ENCODE measurements around the gene ZC3H7B. TPM values are rescaled to one million over a fixed set of nuclear protein-coding genes. Genes with fewer than 3 reads are reported as not detected.

Gene ZC3H7B
- total RNA-seq, 1 experiment from 2014 or later = 42.0 TPM

DNA sequence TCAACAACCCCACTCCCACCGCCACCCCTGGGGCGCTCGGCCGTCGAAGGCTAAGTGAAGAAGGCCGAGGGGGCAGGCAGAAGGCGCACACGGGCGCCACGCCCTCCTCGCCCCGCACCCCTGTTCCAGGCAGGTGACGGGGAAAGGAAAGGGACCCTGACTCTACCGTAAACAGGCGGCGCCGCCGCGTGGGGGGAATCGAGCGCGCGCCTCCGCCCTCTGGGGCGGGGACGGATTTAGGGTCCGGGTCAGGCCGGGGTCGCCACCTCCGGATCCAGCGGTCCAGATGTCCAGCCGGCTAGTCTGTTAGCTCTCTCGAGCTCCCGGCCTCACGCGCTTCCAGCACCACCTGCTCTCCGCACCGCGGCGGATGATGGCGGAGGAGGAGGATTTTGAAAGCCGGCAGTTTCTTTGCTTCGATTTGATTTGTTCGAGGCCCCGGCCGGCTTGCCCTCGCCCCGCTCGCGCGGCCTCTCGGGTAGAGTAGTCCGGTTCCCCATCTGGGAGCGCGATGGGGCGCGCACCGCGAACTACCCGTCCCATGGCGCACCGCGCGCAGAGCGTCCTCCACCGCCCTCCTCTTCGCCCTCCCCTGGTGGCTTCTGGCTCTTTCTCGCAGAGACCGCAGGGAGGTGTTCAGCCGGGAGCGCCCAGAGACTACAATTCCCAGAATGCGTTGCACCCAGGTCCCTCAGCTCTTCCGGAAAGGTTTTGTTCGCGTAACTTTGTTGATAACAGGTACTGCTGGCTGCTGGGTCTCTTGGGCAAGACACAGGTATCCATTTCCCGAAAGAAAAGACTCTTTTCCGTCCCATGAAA lies 15.3 kb upstream of the ZC3H7B start, which contains the start of gene RANGAP1 (continued):
- TF ChIP-seq, protein P1, sequence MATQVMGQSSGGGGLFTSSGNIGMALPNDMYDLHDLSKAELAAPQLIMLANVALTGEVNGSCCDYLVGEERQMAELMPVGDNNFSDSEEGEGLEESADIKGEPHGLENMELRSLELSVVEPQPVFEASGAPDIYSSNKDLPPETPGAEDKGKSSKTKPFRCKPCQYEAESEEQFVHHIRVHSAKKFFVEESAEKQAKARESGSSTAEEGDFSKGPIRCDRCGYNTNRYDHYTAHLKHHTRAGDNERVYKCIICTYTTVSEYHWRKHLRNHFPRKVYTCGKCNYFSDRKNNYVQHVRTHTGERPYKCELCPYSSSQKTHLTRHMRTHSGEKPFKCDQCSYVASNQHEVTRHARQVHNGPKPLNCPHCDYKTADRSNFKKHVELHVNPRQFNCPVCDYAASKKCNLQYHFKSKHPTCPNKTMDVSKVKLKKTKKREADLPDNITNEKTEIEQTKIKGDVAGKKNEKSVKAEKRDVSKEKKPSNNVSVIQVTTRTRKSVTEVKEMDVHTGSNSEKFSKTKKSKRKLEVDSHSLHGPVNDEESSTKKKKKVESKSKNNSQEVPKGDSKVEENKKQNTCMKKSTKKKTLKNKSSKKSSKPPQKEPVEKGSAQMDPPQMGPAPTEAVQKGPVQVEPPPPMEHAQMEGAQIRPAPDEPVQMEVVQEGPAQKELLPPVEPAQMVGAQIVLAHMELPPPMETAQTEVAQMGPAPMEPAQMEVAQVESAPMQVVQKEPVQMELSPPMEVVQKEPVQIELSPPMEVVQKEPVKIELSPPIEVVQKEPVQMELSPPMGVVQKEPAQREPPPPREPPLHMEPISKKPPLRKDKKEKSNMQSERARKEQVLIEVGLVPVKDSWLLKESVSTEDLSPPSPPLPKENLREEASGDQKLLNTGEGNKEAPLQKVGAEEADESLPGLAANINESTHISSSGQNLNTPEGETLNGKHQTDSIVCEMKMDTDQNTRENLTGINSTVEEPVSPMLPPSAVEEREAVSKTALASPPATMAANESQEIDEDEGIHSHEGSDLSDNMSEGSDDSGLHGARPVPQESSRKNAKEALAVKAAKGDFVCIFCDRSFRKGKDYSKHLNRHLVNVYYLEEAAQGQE (IDR thresholded peaks at IDR 0.05; ENCODE audit: low read depth) = no peak
- TF ChIP-seq, protein P2, sequence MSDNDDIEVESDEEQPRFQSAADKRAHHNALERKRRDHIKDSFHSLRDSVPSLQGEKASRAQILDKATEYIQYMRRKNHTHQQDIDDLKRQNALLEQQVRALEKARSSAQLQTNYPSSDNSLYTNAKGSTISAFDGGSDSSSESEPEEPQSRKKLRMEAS (IDR thresholded peaks at IDR 0.05) = peak; percentile 95

DNA sequence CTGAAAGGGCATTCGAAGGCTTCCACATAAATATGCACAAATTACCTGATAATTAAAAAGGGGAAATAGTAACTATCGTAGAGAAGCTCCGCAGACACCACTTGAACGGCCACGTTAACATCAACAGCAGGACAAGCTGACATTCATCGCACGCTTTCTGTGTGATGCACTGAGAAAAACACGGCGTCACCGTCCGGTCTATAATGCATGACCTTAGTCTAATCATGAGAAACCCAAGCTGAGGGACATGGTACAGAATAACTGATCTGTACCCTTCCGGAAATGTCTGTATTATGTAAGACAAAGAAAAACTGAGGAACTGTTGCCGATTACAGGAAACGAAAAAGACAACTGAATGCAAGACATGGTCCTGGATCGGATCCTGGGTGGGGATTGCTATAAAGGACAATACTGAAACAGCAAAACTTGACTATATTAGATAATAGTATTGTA lies 14.7 kb upstream of the ZC3H7B start:
- Histone ChIP-seq H3K79me2 (ENCODE audit: insufficient read depth, low read length) (peaks cover 42% of the 10 kb centered on the region), H3K27me3 (ENCODE audit: insufficient read depth, low read length) (no peaks in the 10 kb centered on the region), H3K9ac (ENCODE audit: low read length) (peak overlapping the region; percentile 58), H3K9me2 (ENCODE audit: insufficient read depth) (no peaks in the 10 kb centered on the region), H2AFZ (ENCODE audit: low read depth, low read length, poor library complexity, severe bottlenecking) (no peak overlapping the region), H3K27ac (ENCODE audit: low read depth, low read length) (peak overlapping the region; percentile 96), H3K4me3 (replicated peaks in 1 of 2; ENCODE audit: low read depth in 1 of 2, low read length in 2 of 2) (peak overlapping the region; percentile 57 to 89), H3K4me2 (ENCODE audit: low read length) (peak overlapping the region; percentile 79), H3K36me3 (ENCODE audit: control insufficient read depth in 1 of 2, insufficient read depth in 2 of 2, low read length in 2 of 2) (peaks cover 6 to 25% of the 10 kb centered on the region in 2 experiments; a peak in 3 of 4 replicates), H3K9me3 (ENCODE audit: control insufficient read depth in 1 of 2, insufficient read depth in 1 of 2, low read depth in 1 of 2, low read length in 2 of 2) (no peaks in the 10 kb centered on the region), H4K20me1 (ENCODE audit: insufficient read depth) (no peaks in the 10 kb centered on the region), H3K4me1 (ENCODE audit: control insufficient read depth in 1 of 2, insufficient read depth in 2 of 2, low read length in 2 of 2) (peaks cover 42 to 63% of the 10 kb centered on the region in 2 experiments)
- CTCF ChIA-PET = no interaction called here
- DNase-seq (ENCODE audit: low read depth, low spot score) (no peak), ATAC-seq (no peak)
- RAD21 ChIA-PET (ENCODE audit: low non-redundant PET in 1 of 2, low total read pairs in 2 of 2, uncharacterized antibody in 2 of 2, unreplicated experiment in 2 of 2) = no interaction called here
- TSS peak; percentile 79 for BruUV-seq (replicated peaks)
- intact Hi-C loops (cut with micrococcal nuclease) = no loop called here
- TF ChIP-seq CBX3 (IDR thresholded peaks at IDR 0.05; ENCODE audit: low read depth) (no peak), JUND (IDR thresholded peaks at IDR 0.05) (no peak), SRF (IDR thresholded peaks at IDR 0.05; ENCODE audit: low read depth) (no peak), POLR2AphosphoS5 (IDR thresholded peaks at IDR 0.05; ENCODE audit: low read depth, low read length) (no peak), ELF1 (IDR thresholded peaks at IDR 0.05; ENCODE audit: borderline replicate concordance, low read depth) (no peak), ZFX (IDR thresholded peaks at IDR 0.05) (no peak)
- POLR2A ChIA-PET = interaction anchor here (0.7 to 1.3 kb wide), 6 partner anchors 15 to 789 kb away, joined by 3 to 7 read pairs (median 4); partner anchors contain the start of genes TEF, TOB2 and ZC3H7B

All from HCT116 (cell line).